ENCODE data around the gene HTRA1.

- TF ChIP-seq MAFK (IDR thresholded peaks at IDR 0.05; ENCODE audit: low read depth, low read length) (no peak), RFX5 (IDR thresholded peaks at IDR 0.05; ENCODE audit: low read depth, low read length) (no peak), POLR2A (IDR thresholded peaks at IDR 0.05; ENCODE audit: low read depth, low read length) (no peak), CTCF (conservative IDR thresholded peaks at IDR 0.05; ENCODE audit: low read depth, low read length) (no peak), SMC3 (IDR thresholded peaks at IDR 0.05; ENCODE audit: low read depth, low read length) (no peak), RAD21 (IDR thresholded peaks at IDR 0.05; ENCODE audit: low read length) (no peak), MAZ (IDR thresholded peaks at IDR 0.05; ENCODE audit: borderline replicate concordance, low read depth, low read length) (no peak), USF2 (IDR thresholded peaks at IDR 0.05; ENCODE audit: low read depth, low read length) (no peak), CEBPB (IDR thresholded peaks at IDR 0.05; ENCODE audit: low read depth, low read length) (no peak), BHLHE40 (IDR thresholded peaks at IDR 0.05; ENCODE audit: low read depth, low read length) (no peak)
These were observed 8.5 kb downstream of the HTRA1 start for GRCh38 chr10:122469848-122470247.

All from IMR-90 (cell line).